HCEC 1CT (cell line): ENCODE data around the gene PRKAR1B.

Experiments used
- DNase-seq: peaks from one replicate; pipeline ENCODE4 v3.0.0-alpha.2; 2017

Gene PRKAR1B

GRCh38 chr7:569996-570800, 156.9 kb downstream of the PRKAR1B start:
- DNase-seq = no peak

GRCh38 chr7:569071-569855, 157.8 kb downstream of the PRKAR1B start:
- DNase-seq = no peak

GRCh38 chr7:568031-568951, 158.8 kb downstream of the PRKAR1B start:
- DNase-seq = no peak

- DNase-seq = no peak
Measured at GRCh38 chr7:567305-567883, 159.7 kb downstream of the PRKAR1B start.

GRCh38 chr7:566100-566499, 161.0 kb downstream of the PRKAR1B start:
- DNase-seq = no peak

- DNase-seq = no peak
Measured at GRCh38 chr7:564176-564865, 162.8 kb downstream of the PRKAR1B start.

GRCh38 chr7:563629-564170, 163.4 kb downstream of the PRKAR1B start:
- no peak for DNase-seq

- DNase-seq = no peak
Measured at GRCh38 chr7:562789-563628, 164.1 kb downstream of the PRKAR1B start.

- no peak for DNase-seq
Measured at GRCh38 chr7:562374-562675, 164.8 kb downstream of the PRKAR1B start.

- no peak for DNase-seq
Measured at GRCh38 chr7:561631-562373, 165.3 kb downstream of the PRKAR1B start.

GRCh38 chr7:560966-561630, 166.0 kb downstream of the PRKAR1B start:
- no peak for DNase-seq

GRCh38 chr7:559396-559705, 167.7 kb downstream of the PRKAR1B start:
- DNase-seq = no peak

GRCh38 chr7:557558-557881, 169.6 kb downstream of the PRKAR1B start:
- no peak for DNase-seq

- no peak for DNase-seq
Measured at GRCh38 chr7:556837-557557, 170.1 kb downstream of the PRKAR1B start.

- no peak for DNase-seq
Measured at GRCh38 chr7:556291-556826, 170.7 kb downstream of the PRKAR1B start.

GRCh38 chr7:555551-556160, 171.4 kb downstream of the PRKAR1B start:
- DNase-seq = no peak

- no peak for DNase-seq
Measured at GRCh38 chr7:553636-554111, 173.4 kb downstream of the PRKAR1B start.

- DNase-seq = no peak
Measured at GRCh38 chr7:552868-553635, 174.0 kb downstream of the PRKAR1B start.
